ENCODE results near the gene FNDC3B.

FNDC3B gene

GRCh38 chr3:172292422-172292821 lies 253.0 kb downstream of the FNDC3B start:
- TF ChIP-seq, protein P1, sequence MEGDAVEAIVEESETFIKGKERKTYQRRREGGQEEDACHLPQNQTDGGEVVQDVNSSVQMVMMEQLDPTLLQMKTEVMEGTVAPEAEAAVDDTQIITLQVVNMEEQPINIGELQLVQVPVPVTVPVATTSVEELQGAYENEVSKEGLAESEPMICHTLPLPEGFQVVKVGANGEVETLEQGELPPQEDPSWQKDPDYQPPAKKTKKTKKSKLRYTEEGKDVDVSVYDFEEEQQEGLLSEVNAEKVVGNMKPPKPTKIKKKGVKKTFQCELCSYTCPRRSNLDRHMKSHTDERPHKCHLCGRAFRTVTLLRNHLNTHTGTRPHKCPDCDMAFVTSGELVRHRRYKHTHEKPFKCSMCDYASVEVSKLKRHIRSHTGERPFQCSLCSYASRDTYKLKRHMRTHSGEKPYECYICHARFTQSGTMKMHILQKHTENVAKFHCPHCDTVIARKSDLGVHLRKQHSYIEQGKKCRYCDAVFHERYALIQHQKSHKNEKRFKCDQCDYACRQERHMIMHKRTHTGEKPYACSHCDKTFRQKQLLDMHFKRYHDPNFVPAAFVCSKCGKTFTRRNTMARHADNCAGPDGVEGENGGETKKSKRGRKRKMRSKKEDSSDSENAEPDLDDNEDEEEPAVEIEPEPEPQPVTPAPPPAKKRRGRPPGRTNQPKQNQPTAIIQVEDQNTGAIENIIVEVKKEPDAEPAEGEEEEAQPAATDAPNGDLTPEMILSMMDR (IDR thresholded peaks at IDR 0.05; ENCODE audit: extremely low read depth, insufficient read depth, missing control alignments): no peak
- no peak for DNase-seq (ENCODE audit: low spot score)
- in situ Hi-C loops (cut with MboI; ENCODE audit: low pct_unique_long_range_greater_than_20kb, low sequenced_read_pairs, unreplicated experiment): no loop called here

GRCh38 chr3:172293093-172293492 lies 253.7 kb downstream of the FNDC3B start:
- in situ Hi-C loops (cut with MboI; ENCODE audit: low pct_unique_long_range_greater_than_20kb, low sequenced_read_pairs, unreplicated experiment): no loop called here
- TF ChIP-seq, protein P1 (IDR thresholded peaks at IDR 0.05; ENCODE audit: extremely low read depth, insufficient read depth, missing control alignments): no peak
- no peak for DNase-seq (ENCODE audit: low spot score)

DNA sequence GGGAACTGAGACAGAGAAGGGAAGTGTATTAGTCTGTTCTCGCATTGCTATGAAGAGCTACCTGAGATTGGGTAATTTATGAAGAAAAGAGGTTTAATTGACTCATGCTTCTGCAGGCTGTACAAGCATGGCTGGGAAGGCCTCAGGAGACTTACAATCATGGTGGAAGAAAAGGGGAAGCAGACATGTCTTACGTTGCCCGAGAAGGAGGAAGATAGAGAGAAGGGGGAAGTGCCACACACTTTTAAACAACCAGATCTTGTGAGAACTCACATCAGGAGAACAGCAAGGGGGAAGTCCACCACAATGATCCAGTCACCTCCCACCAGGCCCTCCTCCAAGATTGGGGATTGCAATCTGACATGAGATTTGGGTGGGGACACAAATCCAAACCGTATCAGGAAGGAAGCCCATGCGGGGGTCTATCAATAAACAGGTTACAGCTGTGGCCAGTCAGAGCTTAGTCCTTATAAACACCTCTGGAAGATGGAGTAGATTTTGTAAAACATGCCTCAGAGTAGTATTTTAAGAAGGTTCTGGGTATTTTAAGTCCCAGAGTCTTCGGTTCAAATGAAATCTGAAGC lies 254.9 kb downstream of the FNDC3B start:
- TF ChIP-seq, protein P1 (IDR thresholded peaks at IDR 0.05; ENCODE audit: extremely low read depth, insufficient read depth, missing control alignments): no peak
- in situ Hi-C loops (cut with MboI; ENCODE audit: low pct_unique_long_range_greater_than_20kb, low sequenced_read_pairs, unreplicated experiment): no loop called here
- DNase-seq (ENCODE audit: low spot score): no peak

DNA sequence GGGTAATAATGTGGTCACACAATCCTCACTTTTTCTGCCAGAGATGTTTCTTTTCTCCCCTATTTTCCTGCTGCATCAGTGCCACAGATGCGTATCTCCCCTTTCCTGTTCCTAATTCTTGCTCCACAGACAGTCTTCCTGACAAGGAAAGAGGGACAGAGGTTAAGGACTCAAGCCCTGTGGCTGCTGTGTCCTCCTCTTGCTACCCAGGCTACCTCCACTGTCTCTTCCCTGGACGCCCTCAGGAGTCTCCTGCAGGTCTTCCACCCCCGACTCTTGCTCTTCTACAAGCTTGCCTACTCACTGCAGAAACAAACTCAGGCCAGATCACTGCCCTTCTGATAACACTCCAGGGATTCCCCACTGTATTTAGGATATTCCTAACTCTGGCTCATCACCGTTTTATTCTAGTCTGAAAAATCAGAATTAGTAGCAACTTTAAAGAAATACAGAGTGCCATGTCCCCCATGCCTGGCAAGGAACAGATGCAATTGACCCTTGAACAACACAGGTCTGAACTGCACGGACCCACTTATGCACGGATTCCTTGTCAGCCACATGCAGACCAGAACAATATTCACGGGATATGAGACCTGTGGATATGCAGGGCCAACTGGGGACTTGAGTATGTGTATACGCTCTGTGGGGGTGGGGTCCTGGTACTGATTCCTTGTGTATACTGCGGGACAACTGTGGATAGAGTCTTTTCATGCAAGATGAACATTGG lies 257.0 kb downstream of the FNDC3B start:
- DNase-seq (ENCODE audit: low spot score): no peak
- TF ChIP-seq, protein P1 (IDR thresholded peaks at IDR 0.05; ENCODE audit: extremely low read depth, insufficient read depth, missing control alignments): no peak
- in situ Hi-C loops (cut with MboI; ENCODE audit: low pct_unique_long_range_greater_than_20kb, low sequenced_read_pairs, unreplicated experiment): no loop called here

DNA sequence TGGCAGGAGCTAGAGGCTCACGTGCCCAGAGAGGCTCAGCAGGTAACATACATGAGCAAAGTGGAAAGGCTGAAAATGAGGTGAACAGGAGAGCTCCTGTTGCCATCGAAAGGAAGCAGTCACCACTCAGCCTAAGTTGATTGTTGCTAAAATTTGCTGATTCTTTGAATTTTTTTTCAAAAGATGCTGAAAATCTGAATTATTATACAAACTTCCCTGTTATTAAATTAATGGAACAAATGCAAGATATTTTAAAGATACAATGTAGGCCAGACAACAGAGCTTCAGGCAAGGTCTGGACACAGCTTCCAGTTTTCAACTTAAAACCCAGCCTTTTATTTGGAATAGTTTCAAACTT lies 257.6 kb downstream of the FNDC3B start:
- TF ChIP-seq, protein P1 (IDR thresholded peaks at IDR 0.05; ENCODE audit: extremely low read depth, insufficient read depth, missing control alignments): no peak
- in situ Hi-C loops (cut with MboI; ENCODE audit: low pct_unique_long_range_greater_than_20kb, low sequenced_read_pairs, unreplicated experiment): no loop called here
- DNase-seq (ENCODE audit: low spot score): no peak

GRCh38 chr3:172298247-172298646 lies 258.9 kb downstream of the FNDC3B start:
- in situ Hi-C loops (cut with MboI; ENCODE audit: low pct_unique_long_range_greater_than_20kb, low sequenced_read_pairs, unreplicated experiment): no loop called here
- no peak for DNase-seq (ENCODE audit: low spot score)
- TF ChIP-seq, protein P1 (IDR thresholded peaks at IDR 0.05; ENCODE audit: extremely low read depth, insufficient read depth, missing control alignments): no peak

All from GM13977 (cell line).